Urinary bladder (tissue), 4 donors: ENCODE data around the gene PIAS3. TPM values are rescaled to one million over a fixed set of nuclear protein-coding genes. Genes with fewer than 3 reads are reported as not detected.
"Not testable (repeated sequence)": the region's sequence is repeated elsewhere in the genome, so short reads cannot be mapped to it uniquely, and the experiment has no call there.

Experiments used
- DNase-seq: peaks from one replicate; pipeline ENCODE4 v3.0.0-alpha.2; 2015; ENCODE audit errors: extremely low spot score
- H3K27ac ChIP-seq: one replicate; pipeline ENCODE4 v1.5.1; 2013; ENCODE audit warnings: low read depth, mild to moderate bottlenecking, moderate library complexity
- H3K36me3 ChIP-seq: one replicate; pipeline ENCODE4 v1.6.1; 2013; ENCODE audit warnings: mild to moderate bottlenecking, moderate library complexity; ENCODE audit not compliant: insufficient read depth
- H3K4me1 ChIP-seq: one replicate; pipeline ENCODE4 v1.6.1; 2013; ENCODE audit warnings: mild to moderate bottlenecking, moderate library complexity; ENCODE audit not compliant: insufficient read depth
- H3K4me3 ChIP-seq: one replicate; pipeline ENCODE4 v1.5.1; 2013; ENCODE audit warnings: low read depth, low read length
- WGBS: extraction: QIAGEN DNeasy Blood & Tissue Kit; methylation state at CpG from one replicate; pipeline ENCODE4 v1.1.7; 2013; 5-methylcytosine and 5-hydroxymethylcytosine counted together
- polyA plus RNA-seq: library from polyadenylated mRNA; stranded (reverse); fragments of 200-250 nt; gene quantifications from one replicate; pipeline ENCODE4 v1.2.3, GENCODE V29; 2013
- total RNA-seq: library from RNA; depleted of rRNA; stranded (reverse); fragments of >200 nt; gene quantifications from one replicate; pipeline ENCODE4 v1.2.3, GENCODE V29; 2014
- donor health status: healthy with polysubstance abuse.
- donor health status: healthy.

Gene PIAS3
- total and polyA plus RNA-seq, 2 donors: 27.0 to 48.1 TPM

DNA sequence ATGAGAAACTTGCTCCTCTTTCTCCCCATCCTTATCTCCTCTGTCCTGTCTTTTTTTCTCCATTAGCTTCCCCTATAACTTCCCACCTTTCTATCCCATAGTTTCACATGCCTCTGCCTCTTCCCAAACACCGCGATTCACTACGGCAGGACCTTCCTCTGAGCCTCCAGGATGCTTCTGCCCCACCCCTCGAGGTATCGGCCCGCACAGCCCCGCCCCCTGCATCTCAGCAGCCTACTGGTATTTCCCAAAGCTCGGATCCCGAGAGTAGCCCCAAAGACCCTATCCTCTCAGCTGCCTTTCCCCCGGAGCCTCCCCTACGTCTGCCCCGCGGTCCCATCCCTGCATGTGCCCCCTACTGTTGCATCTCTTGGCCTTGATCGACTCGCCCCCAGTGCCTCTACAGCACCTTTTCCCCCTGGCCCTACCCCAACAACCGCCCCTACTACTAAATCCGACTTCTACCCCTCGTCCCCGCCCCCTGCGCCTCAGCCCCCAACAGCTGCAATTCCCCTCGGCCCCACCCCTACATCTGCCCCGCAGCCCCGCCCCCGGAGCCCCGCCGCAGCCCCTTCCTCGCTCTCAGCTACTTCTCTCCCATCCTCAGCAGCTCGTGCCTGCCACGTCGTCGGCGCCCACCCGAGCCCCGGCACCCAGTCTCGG, 512 bp downstream of the PIAS3 start:
- peaks cover 2% of the 10 kb centered on the region for H3K36me3 ChIP-seq
- H3K4me1 ChIP-seq: peaks cover 1% of the 10 kb centered on the region
- 2% methylated on average over 35 of the region's 35 CpGs for WGBS
- peak overlapping the region; percentile 83 for H3K4me3 ChIP-seq
- no peak for DNase-seq
- peak overlapping the region; percentile 94 for H3K27ac ChIP-seq

DNA sequence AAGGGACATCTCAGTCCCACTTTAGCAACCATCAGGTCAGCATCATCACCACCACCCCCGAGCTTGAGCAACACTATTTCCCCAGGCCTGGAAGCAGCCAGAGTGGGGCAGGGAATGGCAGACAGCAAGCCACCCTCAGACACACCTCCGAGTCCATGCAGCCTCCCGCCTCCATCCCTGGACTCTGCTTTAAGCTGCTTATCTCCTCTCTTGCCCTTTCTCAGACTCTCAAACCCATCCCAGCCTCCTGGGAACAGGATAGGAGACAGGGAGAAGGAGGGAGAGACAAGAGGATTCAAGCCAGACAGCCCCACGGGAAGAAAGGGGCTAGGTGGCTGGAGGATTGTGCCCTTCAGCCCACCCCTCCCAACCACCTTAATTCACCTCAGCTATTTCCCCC, 1.7 kb downstream of the PIAS3 start:
- peaks cover 1% of the 10 kb centered on the region for H3K4me1 ChIP-seq
- no peak overlapping the region for H3K27ac ChIP-seq
- H3K4me3 ChIP-seq: peak overlapping the region; percentile 3
- H3K36me3 ChIP-seq: peaks cover 2% of the 10 kb centered on the region
- DNase-seq: no peak
- WGBS: 62% methylated on average over 4 of the region's 4 CpGs

- 86% methylated on average over 7 of the region's 7 CpGs for WGBS
- no peak overlapping the region for H3K4me3 ChIP-seq
- no peak overlapping the region for H3K27ac ChIP-seq
- DNase-seq: no peak
- peaks cover 1% of the 10 kb centered on the region for H3K4me1 ChIP-seq
- peaks cover 3% of the 10 kb centered on the region for H3K36me3 ChIP-seq
Observed at GRCh38 chr1:145855426-145855948, 3.4 kb downstream of the PIAS3 start.

DNA sequence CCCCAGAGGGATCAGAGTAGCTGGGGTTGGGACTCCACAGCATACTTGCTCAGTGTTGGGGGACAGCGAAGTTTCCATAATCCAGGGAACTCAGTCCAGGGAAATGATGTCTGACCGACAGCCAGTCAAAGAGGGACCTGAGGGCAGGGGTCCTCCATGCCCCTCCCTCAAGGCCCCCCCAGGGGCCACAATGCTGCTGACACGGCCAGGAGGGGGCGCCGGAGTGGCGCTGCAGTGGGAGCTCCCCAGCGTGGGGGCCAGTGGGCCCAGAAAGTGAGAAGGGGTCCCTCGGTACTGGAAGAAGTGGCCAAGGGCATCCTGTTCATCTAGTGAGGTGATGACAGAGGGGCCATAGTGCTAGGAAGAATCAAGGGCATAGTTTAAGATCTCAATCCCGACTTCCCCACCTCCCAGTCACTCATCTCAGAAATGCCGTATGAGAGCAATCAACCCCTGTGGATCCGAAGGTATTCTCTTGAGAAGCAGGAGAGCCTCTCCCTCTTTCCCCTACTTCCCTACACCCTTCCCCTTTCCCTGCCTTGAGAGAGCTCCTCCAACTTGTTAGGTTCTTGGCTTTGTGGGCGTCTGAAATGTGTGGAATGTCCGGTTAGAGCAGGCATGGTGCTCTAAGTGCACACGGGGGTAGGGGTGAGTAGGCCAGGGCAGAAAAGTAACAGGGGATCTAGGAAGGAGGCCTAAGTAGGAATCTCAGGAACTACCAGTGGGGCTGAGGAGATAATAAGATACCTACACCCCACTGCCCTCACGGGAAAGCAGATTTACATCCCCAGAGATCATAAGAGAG, 9.3 kb downstream of the PIAS3 start:
- Histone ChIP-seq H3K36me3 (peaks cover 5% of the 10 kb centered on the region), H3K4me1 (no peaks in the 10 kb centered on the region), H3K4me3 (no peak overlapping the region), H3K27ac (no peak overlapping the region)
- no peak for DNase-seq
- WGBS: 69% methylated on average over 15 of the region's 15 CpGs

DNA sequence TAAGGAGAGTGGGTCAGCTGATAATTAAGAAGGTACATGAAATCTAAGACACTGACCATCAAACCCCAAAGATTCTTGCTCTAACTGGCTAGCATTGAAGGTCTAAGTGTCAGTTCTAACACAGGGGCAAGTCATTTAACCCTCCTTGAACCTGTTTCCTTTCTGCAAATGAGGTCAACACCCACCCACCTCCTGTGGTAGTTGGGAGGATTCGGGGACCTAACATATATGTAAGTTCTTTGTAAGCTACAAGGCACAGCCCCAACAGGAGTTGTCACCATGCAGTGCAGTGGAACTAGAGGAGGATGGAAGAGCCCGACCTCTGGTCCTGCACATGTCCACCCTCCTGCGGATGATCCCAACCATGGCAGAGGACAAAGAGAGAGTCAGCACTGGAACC, 11.1 kb downstream of the PIAS3 start:
- H3K27ac ChIP-seq: no peak overlapping the region
- no peaks in the 10 kb centered on the region for H3K4me1 ChIP-seq
- WGBS: 73% methylated on average over 3 of the region's 3 CpGs
- H3K36me3 ChIP-seq: peaks cover 5% of the 10 kb centered on the region
- H3K4me3 ChIP-seq: no peak overlapping the region
- DNase-seq: no peak

DNA sequence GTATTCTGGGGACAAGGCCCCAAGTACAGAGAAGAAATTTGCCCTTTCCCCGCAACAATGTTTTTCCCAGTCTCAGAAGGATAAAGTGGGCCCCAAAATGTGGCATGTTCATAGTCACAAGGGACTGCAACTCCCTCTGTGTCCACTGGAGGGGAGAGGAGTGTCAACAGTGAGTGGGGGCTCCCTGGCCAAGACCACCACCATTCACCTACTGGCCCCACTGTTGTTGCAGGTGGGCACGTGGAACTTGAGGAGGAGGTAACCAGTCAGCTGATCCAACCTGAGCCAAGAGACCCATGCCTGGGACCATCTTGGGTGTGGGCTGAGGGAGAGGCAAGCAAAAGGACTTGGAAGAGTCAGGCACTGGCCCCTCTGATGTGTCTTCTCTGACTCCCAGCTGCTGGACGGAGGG, 12.7 kb downstream of the PIAS3 start:
- DNase-seq: no peak
- Histone ChIP-seq H3K4me1 (no peaks in the 10 kb centered on the region), H3K27ac (no peak overlapping the region), H3K36me3 (peaks cover 7% of the 10 kb centered on the region), H3K4me3 (peak overlapping the region; percentile 31)
- 57% methylated on average over 3 of the region's 3 CpGs for WGBS

DNA sequence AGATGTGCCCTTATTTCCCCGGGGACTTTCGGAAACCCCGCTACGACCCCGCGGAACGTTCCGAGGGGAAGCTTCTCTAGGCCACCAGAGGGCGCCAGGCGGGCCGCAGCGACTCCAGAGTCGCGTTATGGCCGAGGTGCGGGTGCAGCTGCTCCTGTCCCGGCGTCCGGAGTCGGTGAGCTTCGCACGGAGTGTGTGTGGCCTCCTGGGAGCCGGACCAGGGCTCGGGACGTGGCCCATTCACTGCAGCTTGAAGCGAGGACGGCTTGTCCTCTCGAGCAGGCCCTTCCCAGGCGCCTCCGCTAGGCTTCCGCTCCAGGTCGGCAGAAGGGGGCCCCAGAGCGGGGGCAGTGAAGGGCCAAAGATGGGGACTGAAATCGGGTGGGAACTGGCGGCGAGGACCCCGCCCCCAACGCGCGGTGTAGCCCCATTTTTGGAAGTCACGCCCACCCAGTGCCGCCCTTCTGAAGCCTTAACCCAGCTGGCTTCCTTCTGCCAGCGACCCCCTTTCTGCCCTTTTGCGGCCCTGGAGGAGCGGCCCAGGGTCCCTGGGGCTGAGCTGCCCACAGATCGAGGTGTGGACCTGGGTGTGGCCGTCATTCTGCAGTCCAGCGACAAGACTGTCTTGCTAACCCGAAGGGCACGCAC, 13.2 kb downstream of the PIAS3 start, which contains the start of gene NUDT17:
TSS of gene NUDT17 (plus strand) at position 117 of the 648 bp plus-strand sequence. CDS start at position 128, 11 bp downstream.
- under 1% methylated on average over 50 of the region's 50 CpGs for WGBS
- no peak for DNase-seq
- peak within 1 kb of the TSS; percentile 31 for H3K4me3 ChIP-seq
- H3K36me3 ChIP-seq: peaks cover 9% of the 10 kb centered on the region
- H3K4me1 ChIP-seq: no peaks in the 10 kb centered on the region
- H3K27ac ChIP-seq: peak within 1 kb of the TSS; percentile 38

GRCh38 chr1:145845144-145845513, 13.8 kb downstream of the PIAS3 start:
- peak overlapping the region; percentile 38 for H3K27ac ChIP-seq
- WGBS: 11% methylated on average over 4 of the region's 4 CpGs

GRCh38 chr1:145843031-145843430, 15.8 kb downstream of the PIAS3 start:
- Histone ChIP-seq H3K4me3 (no peak overlapping the region), H3K27ac (no peak overlapping the region), H3K4me1 (no peaks in the 10 kb centered on the region), H3K36me3 (peaks cover 6% of the 10 kb centered on the region)
- WGBS: 92% methylated on average over 3 of the region's 3 CpGs
- DNase-seq: no peak

More at GRCh38 chr1:145845144-145845513, 13.8 kb downstream of the PIAS3 start:
- no peak for DNase-seq
- peaks cover 4% of the 10 kb centered on the region for H3K36me3 ChIP-seq
- peak overlapping the region; percentile 31 for H3K4me3 ChIP-seq
- no peaks in the 10 kb centered on the region for H3K4me1 ChIP-seq

- Histone ChIP-seq H3K27ac (no peak overlapping the region), H3K4me1 (no peaks in the 10 kb centered on the region), H3K4me3 (no peak overlapping the region), H3K36me3 (peaks cover 27% of the 10 kb centered on the region)
- 90% methylated on average over 1 of the region's 1 CpG for WGBS
- no peak for DNase-seq
Observed at GRCh38 chr1:145837656-145838055, 21.2 kb downstream of the PIAS3 start.

GRCh38 chr1:145830810-145831209, 28.1 kb downstream of the PIAS3 start:
- not testable (repeated sequence) for DNase-seq, H3K4me1 ChIP-seq, H3K4me3 ChIP-seq, H3K27ac ChIP-seq
- 99% methylated on average over 2 of the region's 2 CpGs for WGBS
- peaks cover 17% of the 10 kb centered on the region for H3K36me3 ChIP-seq

- DNase-seq: no peak
- peaks cover 1% of the 10 kb centered on the region for H3K4me1 ChIP-seq
- H3K4me3 ChIP-seq: no peak overlapping the region
- H3K36me3 ChIP-seq: peaks cover 10% of the 10 kb centered on the region
- no peak overlapping the region for H3K27ac ChIP-seq
Observed at GRCh38 chr1:145828367-145829026, 30.4 kb downstream of the PIAS3 start.

DNA sequence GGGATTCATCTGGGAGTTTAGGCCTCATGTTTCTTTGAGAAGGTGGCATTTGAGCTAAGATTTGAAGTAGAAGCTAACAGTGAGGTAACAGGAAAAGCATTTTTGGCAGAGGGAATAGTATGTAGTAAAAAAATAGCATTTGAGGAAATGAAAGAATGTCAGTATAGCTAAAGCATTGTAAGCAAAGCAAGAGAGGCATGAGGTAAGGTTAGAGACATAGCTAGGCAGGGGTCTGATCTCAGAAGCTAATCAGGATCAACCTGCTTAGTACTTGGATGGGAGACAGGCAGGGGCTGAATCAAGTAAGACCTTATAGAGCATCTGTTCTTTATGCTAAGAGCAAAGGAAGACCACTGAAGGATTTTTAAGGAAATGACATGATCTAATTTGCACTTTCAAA, 30.9 kb downstream of the PIAS3 start:
- DNase-seq: no peak
- peaks cover 1% of the 10 kb centered on the region for H3K4me1 ChIP-seq
- H3K4me3 ChIP-seq: no peak overlapping the region
- H3K27ac ChIP-seq: no peak overlapping the region
- peaks cover 8% of the 10 kb centered on the region for H3K36me3 ChIP-seq
